CD4-positive, alpha-beta T cell treated with Interleukin-17A for 4 hours (primary cell): ENCODE results near the gene RFTN2.

Experiments
- DNase-seq: peaks from one replicate; pipeline ENCODE4 v3.0.0-alpha.2; 2020; ENCODE audit warnings: mixed read lengths

RFTN2 gene

DNA sequence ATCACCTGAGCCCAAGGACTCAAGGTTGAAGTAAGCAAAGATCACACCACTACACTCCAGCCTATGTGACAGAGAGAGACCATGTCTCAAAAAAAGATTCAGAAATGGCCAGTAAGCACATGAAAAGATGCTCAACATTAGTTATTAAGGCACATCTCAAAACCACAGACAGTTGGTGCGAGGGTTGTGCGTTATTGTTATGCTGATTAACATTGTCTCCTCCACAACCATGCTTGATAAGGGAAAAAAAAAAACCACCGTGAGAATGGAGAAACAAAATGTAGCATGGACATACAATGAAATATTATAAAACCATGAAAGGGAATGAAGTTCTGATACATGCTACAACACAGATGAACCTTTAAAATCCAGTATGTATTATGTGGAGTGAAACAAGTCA lies 132.2 kb downstream of the RFTN2 start:
- no peak for DNase-seq

DNA sequence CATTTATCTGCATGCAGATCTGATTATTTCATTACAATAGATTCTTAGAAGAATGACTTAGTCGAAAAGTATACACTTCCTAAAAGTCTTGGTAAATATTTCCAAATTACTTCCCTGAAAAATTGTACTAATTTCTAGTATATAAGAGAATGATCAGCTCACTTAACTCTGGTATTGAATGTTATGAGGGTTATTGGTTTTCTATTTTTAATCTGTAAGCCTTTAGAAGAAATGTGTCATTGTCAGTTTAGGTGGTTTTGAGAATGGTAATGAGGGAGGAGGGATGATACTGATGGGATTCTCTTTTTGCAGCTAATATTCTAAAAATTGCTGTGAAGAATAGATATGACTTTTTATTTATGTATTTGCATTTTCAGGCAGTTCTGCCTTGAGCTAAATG lies 135.7 kb downstream of the RFTN2 start:
- no peak for DNase-seq

DNA sequence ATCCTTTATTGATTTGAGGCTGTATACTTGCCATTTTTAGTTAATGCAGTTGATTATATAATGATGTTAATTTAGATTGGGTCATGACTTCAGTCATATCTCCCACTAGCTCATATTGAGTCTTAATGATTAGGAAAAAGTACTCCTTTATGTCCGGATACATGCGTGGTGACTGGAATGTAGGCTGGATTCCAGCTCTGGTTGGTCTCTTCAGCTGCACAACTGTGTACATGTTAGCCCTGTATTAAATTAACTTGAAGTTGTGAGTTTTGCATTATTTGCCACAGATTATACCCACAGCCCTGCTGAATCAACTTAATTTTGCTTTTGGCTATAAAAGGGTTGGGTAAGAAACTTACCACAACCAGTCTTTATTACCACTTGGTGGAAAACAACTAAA lies 137.0 kb downstream of the RFTN2 start:
- DNase-seq: no peak
